B cell (primary cell): ENCODE results near the gene PIGA. TPM values are rescaled to one million over a fixed set of nuclear protein-coding genes. Genes with fewer than 3 reads are reported as not detected.

Experiments used
- ATAC-seq: fragments of 200-7000 bp; cut with Tn5 transposase; one replicate; pipeline ENCODE4 v1.10.0; 2021; ENCODE audit warnings: low read depth, mild to moderate bottlenecking, moderate number of reproducible peaks, moderate library complexity
- CTCF ChIA-PET: fragments of 350-600 bp; sonication (Branson Sonifier 250); formaldehyde crosslinking; loops from one replicate; lab custom pipeline; 2021; ENCODE audit warnings: antibody characterized with exemption, inconsistent platforms; lab: Charles Lee
- POLR2A ChIA-PET: fragments of 350-600 bp; sonication (Branson Sonifier 250); formaldehyde crosslinking; loops from one replicate; lab custom pipeline; 2021; ENCODE audit warnings: antibody characterized with exemption; lab: Charles Lee
- DNase-seq: peaks from one replicate; pipeline ENCODE4 v3.0.0; 2013
- H2AFZ ChIP-seq: 2 replicates; pipeline ENCODE4 v1.6.1; 2012; ENCODE audit warnings: mild to moderate bottlenecking, low read depth, low read length; ENCODE audit not compliant: insufficient read depth, poor library complexity, severe bottlenecking
- H3K27ac ChIP-seq, 2 donors: 1 replicate in 1 of 2; 2 replicates in 1 of 2; pipeline ENCODE4 v1.5.1; 2012 to 2013; ENCODE audit warnings: low read length in 2 of 2, mild to moderate bottlenecking in 2 of 2, moderate library complexity in 1 of 2
- H3K27me3 ChIP-seq, 4 experiments: fragments of 200-600 bp in 1 of 4; sonication (generic) in 1 of 4; replicated peaks in 1 of 4; 1 replicate in 2 of 4; 2 replicates in 2 of 4; pipeline versions ENCODE4 v1.6.1 to v1.7.0; 2013 to 2016; ENCODE audit warnings: low read length in 3 of 4, mild to moderate bottlenecking in 2 of 4, mixed read lengths in 1 of 4, moderate library complexity in 1 of 4; ENCODE audit not compliant: insufficient read depth in 4 of 4, control insufficient read depth in 3 of 4; ENCODE audit errors: control extremely low read depth in 1 of 4
- H3K36me3 ChIP-seq, 2 experiments: replicated peaks in 1 of 2; 1 replicate in 1 of 2; 2 replicates in 1 of 2; pipeline versions ENCODE4 v1.6.1 to v1.7.1; 2013; ENCODE audit warnings: low read length in 1 of 2; ENCODE audit not compliant: insufficient read depth in 2 of 2, control insufficient read depth in 1 of 2; ENCODE audit errors: control extremely low read depth in 1 of 2, extremely low read depth in 1 of 2
- H3K4me1 ChIP-seq, 2 donors: fragments of 200-600 bp in 1 of 2; sonication (generic) in 1 of 2; 1 replicate in 1 of 2; 2 replicates in 1 of 2; pipeline versions ENCODE4 v1.5.1 to v1.6.1; 2013 to 2017; ENCODE audit warnings: low read length in 2 of 2; ENCODE audit not compliant: control insufficient read depth in 2 of 2, insufficient read depth in 2 of 2
- H3K4me2 ChIP-seq: replicated peaks from 2 replicates; pipeline ENCODE3; 2012; ENCODE audit warnings: mild to moderate bottlenecking, low read depth, low read length; ENCODE audit not compliant: poor library complexity, severe bottlenecking
- H3K4me3 ChIP-seq, 5 experiments: fragments of 200-600 bp in 1 of 5; sonication (generic) in 1 of 5; 1 replicate in 3 of 5; 2 replicates in 2 of 5; pipeline versions ENCODE4 v1.5.1 to v1.7.0; 2011 to 2016; ENCODE audit warnings: low read length in 4 of 5, mild to moderate bottlenecking in 4 of 5, low read depth in 2 of 5, control low read depth in 1 of 5, moderate library complexity in 1 of 5; ENCODE audit not compliant: insufficient read depth in 1 of 5; ENCODE audit errors: control extremely low read depth in 1 of 5, extremely low read depth in 1 of 5
- H3K79me2 ChIP-seq: fragments of 200-600 bp; sonication (generic); one replicate; pipeline ENCODE4 v1.6.0; 2016; ENCODE audit warnings: low read length; ENCODE audit not compliant: control insufficient read depth, insufficient read depth
- H3K9ac ChIP-seq: fragments of 200-600 bp; sonication (generic); 2 replicates; pipeline ENCODE4 v1.6.1; 2017; ENCODE audit warnings: mild to moderate bottlenecking, low read length, moderate library complexity
- H3K9me3 ChIP-seq, 3 donors: one replicate each; pipeline versions ENCODE4 v1.6.1 to v1.7.1; 2013; ENCODE audit warnings: low read length in 2 of 3; ENCODE audit not compliant: control insufficient read depth in 2 of 3, insufficient read depth in 1 of 3; ENCODE audit errors: control extremely low read depth in 1 of 3
- H4K20me1 ChIP-seq: 2 replicates; pipeline ENCODE4 v1.6.0; 2012; ENCODE audit warnings: mild to moderate bottlenecking, low read length; ENCODE audit not compliant: insufficient read depth, control insufficient read depth, poor library complexity, severe bottlenecking
- H3K27ac Mint-ChIP-seq: one replicate; pipeline ENCODE4 v1.8.0; 2021; ENCODE audit warnings: mixed read lengths
- H3K27me3 Mint-ChIP-seq: one replicate; pipeline ENCODE4 v1.8.0; 2021; ENCODE audit warnings: mixed read lengths
- H3K4me1 Mint-ChIP-seq: one replicate; pipeline ENCODE4 v1.8.0; 2021; ENCODE audit warnings: mixed read lengths
- H3K4me3 Mint-ChIP-seq: one replicate; pipeline ENCODE4 v1.8.0; 2021; ENCODE audit warnings: mixed read lengths
- H3K9me3 Mint-ChIP-seq: one replicate; pipeline ENCODE4 v1.8.0; 2022; ENCODE audit warnings: mixed read lengths; ENCODE audit not compliant: insufficient read depth
- EZH2 ChIP-seq: IDR thresholded peaks from 2 replicates; pipeline ENCODE4 v1.6.1; 2012; ENCODE audit warnings: borderline replicate concordance, low read depth, mild to moderate bottlenecking, moderate library complexity, low read length; ENCODE audit not compliant: insufficient read depth, poor library complexity, severe bottlenecking
- WGBS: methylation state at CpG from one replicate; pipeline ENCODE4 v1.1.5; 2013; ENCODE audit warnings: missing lambda C conversion rate; ENCODE audit not compliant: insufficient coverage; 5-methylcytosine and 5-hydroxymethylcytosine counted together
- intact Hi-C: fragments of 100-400 bp; cut with micrococcal nuclease; formaldehyde crosslinking; loops from one replicate; pipeline ENCODE4 v1.10.0; 2022
- polyA plus RNA-seq: library from polyadenylated mRNA; depleted of rRNA; stranded (reverse); fragments of >200 nt; gene quantifications from 2 replicates; pipeline ENCODE4 v1.2.3, GENCODE V29; 2012
- total RNA-seq, 2 donors: library from RNA; stranded (reverse); fragments of 120-200 nt in 1 of 2; gene quantifications; 1 replicate in 1 of 2; 2 replicates in 1 of 2; pipeline versions ENCODE4 v1.2.3 to v1.2.4, GENCODE V29; 2013 to 2022
- TF ChIP-seq, protein P1 (sequence below): fragments of 200-600 bp; IDR thresholded peaks from one replicate; pipeline ENCODE4 v1.8.0; 2022; ENCODE audit warnings: antibody characterized with exemption, mild to moderate bottlenecking

The PIGA gene
- total and polyA plus RNA-seq, 2 donors (not counting 1 experiment from before 2014, with no cell fraction given) = 13.0 to 25.7 TPM

DNA sequence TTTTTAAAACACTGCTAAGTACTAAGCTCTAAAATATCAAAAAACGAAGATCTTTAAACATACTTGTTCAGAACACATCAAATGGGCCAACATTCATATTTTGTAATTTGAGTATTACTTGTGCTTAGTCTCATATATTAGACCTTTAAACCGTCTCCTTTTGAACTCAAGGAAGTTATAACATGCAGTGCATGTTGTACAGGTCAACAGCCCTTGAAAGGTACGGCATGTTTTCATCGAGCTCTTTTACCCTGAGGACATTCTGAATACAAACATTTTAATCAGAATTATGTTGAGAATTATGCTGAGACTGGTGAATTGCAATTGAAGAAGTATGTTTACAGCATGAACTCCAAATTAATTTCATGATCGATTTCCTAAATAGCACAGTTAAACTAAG is 12.9 kb downstream of the PIGA start:
- Histone ChIP-seq H3K9ac (no peak overlapping the region), H4K20me1 (no peaks in the 10 kb centered on the region), H3K27me3 (no peaks in the 10 kb centered on the region), H3K36me3 (peaks cover 4 to 17% of the 10 kb centered on the region in 2 experiments), H2AFZ (no peak overlapping the region), H3K9me3 (no peaks in the 10 kb centered on the region), H3K4me1 (no peaks in the 10 kb centered on the region), H3K27ac (no peak overlapping the region), H3K4me2 (no peak overlapping the region), H3K79me2 (no peaks in the 10 kb centered on the region), H3K4me3 (no peak overlapping the region)
- H3K4me3 Mint-ChIP-seq = no peak overlapping the region
- no peaks in the 10 kb centered on the region for H3K9me3 Mint-ChIP-seq
- H3K27ac Mint-ChIP-seq = no peak overlapping the region
- intact Hi-C loops = no loop called here
- H3K4me1 Mint-ChIP-seq = no peaks in the 10 kb centered on the region
- no peak for TF ChIP-seq EZH2
- TF ChIP-seq, protein P1, sequence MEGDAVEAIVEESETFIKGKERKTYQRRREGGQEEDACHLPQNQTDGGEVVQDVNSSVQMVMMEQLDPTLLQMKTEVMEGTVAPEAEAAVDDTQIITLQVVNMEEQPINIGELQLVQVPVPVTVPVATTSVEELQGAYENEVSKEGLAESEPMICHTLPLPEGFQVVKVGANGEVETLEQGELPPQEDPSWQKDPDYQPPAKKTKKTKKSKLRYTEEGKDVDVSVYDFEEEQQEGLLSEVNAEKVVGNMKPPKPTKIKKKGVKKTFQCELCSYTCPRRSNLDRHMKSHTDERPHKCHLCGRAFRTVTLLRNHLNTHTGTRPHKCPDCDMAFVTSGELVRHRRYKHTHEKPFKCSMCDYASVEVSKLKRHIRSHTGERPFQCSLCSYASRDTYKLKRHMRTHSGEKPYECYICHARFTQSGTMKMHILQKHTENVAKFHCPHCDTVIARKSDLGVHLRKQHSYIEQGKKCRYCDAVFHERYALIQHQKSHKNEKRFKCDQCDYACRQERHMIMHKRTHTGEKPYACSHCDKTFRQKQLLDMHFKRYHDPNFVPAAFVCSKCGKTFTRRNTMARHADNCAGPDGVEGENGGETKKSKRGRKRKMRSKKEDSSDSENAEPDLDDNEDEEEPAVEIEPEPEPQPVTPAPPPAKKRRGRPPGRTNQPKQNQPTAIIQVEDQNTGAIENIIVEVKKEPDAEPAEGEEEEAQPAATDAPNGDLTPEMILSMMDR = no peak
- ATAC-seq (no peak), DNase-seq (no peak)
- ChIA-PET CTCF (no interaction called here), POLR2A (no interaction called here)
- no CpG with 5 or more reads among the region's 5 CpGs for WGBS
- H3K27me3 Mint-ChIP-seq = no peaks in the 10 kb centered on the region

DNA sequence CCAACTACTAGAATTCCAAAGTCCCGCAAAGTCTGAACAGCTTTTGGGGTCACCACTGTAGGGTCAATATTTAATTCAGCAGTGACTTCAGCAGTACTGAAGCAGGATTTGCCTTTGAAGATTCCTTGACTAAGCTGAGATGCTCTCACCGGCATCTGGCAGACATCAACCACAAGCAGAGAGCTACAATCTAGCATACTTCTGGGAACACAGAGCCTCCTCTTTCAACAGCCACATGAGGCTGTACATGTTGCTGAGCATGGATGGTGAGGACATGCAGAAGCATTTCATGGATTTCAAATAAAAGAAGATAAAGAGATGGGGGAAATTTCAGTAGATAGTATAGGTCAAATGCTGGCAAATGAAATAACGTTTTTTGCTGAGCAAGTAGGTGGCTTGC is 13.3 kb downstream of the PIGA start:
- no peak overlapping the region for H3K27ac ChIP-seq
- H3K4me2 ChIP-seq = no peak overlapping the region
- ChIA-PET CTCF (no interaction called here), POLR2A (no interaction called here)
- no peak overlapping the region for H3K4me3 ChIP-seq
- H3K27ac Mint-ChIP-seq = no peak overlapping the region
- no peak for TF ChIP-seq EZH2
- TF ChIP-seq, protein P1 = no peak
- DNase-seq = no peak
- no peak overlapping the region for H3K9ac ChIP-seq
- intact Hi-C loops = no loop called here
- no peaks in the 10 kb centered on the region for H3K27me3 Mint-ChIP-seq
- no peaks in the 10 kb centered on the region for H3K79me2 ChIP-seq
- H3K9me3 ChIP-seq = no peaks in the 10 kb centered on the region
- no peak overlapping the region for H2AFZ ChIP-seq
- peaks cover 4 to 17% of the 10 kb centered on the region in 2 experiments for H3K36me3 ChIP-seq
- H3K4me1 ChIP-seq = no peaks in the 10 kb centered on the region
- H3K9me3 Mint-ChIP-seq = no peaks in the 10 kb centered on the region
- H3K4me1 Mint-ChIP-seq = no peaks in the 10 kb centered on the region
- no peak overlapping the region for H3K4me3 Mint-ChIP-seq
- H3K27me3 ChIP-seq = no peaks in the 10 kb centered on the region
- no peak for ATAC-seq
- WGBS = no CpG with 5 or more reads among the region's 3 CpGs
- no peaks in the 10 kb centered on the region for H4K20me1 ChIP-seq
